ENCODE results near the gene LMAN1L.
A peak's percentile ranks its signal among the peaks of the same experiment; 100 is the strongest.

GRCh38 chr15:74842581-74843444 is 30.2 kb downstream of the LMAN1L start, which contains the start of gene ULK3:
- TF ChIP-seq CTCF (IDR thresholded peaks at IDR 0.05) (peak; percentile 35 to 78 (median 54)), POLR2A (IDR thresholded peaks at IDR 0.05) (peak in 1 of 2 donors; percentile 17), POLR2AphosphoS5 (IDR thresholded peaks at IDR 0.05) (peak; percentile 9 to 77 (median 64))
